Keratinocyte (primary cell): Measurements from ENCODE around the gene DNAAF2.

Experiments used
- EZH2 ChIP-seq: IDR thresholded peaks from one replicate; pipeline ENCODE4 v1.6.1; 2012; ENCODE audit warnings: inconsistent platforms, mild to moderate bottlenecking, low read length, moderate library complexity
- TF ChIP-seq, protein P1 (sequence below), 3 experiments: IDR thresholded peaks in 1 of 3; conservative IDR thresholded peaks in 1 of 3; optimal IDR thresholded peaks in 1 of 3; 2 replicates in 2 of 3; 3 replicates in 1 of 3; pipeline versions ENCODE3 to v1.5.1; 2011; ENCODE audit warnings: low read length in 3 of 3, mild to moderate bottlenecking in 3 of 3, moderate library complexity in 2 of 3, control low read depth in 1 of 3, inconsistent platforms in 1 of 3; ENCODE audit not compliant: insufficient read depth in 2 of 3; ENCODE audit errors: extremely low read depth in 1 of 3

- TF ChIP-seq, protein P1, sequence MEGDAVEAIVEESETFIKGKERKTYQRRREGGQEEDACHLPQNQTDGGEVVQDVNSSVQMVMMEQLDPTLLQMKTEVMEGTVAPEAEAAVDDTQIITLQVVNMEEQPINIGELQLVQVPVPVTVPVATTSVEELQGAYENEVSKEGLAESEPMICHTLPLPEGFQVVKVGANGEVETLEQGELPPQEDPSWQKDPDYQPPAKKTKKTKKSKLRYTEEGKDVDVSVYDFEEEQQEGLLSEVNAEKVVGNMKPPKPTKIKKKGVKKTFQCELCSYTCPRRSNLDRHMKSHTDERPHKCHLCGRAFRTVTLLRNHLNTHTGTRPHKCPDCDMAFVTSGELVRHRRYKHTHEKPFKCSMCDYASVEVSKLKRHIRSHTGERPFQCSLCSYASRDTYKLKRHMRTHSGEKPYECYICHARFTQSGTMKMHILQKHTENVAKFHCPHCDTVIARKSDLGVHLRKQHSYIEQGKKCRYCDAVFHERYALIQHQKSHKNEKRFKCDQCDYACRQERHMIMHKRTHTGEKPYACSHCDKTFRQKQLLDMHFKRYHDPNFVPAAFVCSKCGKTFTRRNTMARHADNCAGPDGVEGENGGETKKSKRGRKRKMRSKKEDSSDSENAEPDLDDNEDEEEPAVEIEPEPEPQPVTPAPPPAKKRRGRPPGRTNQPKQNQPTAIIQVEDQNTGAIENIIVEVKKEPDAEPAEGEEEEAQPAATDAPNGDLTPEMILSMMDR (optimal IDR thresholded peaks at IDR 0.05 in 1 of 3, IDR thresholded peaks at IDR 0.05 in 1 of 3, conservative IDR thresholded peaks at IDR 0.05 in 1 of 3; ENCODE audit: extremely low read depth in 1 of 3, insufficient read depth in 2 of 3, low read length in 3 of 3): no peak
- no peak for TF ChIP-seq EZH2
Observed at GRCh38 chr14:49578141-49578540, 56.9 kb downstream of the DNAAF2 start.
